Activated B cell treated with CpG ODN at 0.5 μM for 24 hours (primary cell): ENCODE measurements around the gene PRDM16. TPM values are rescaled to one million over a fixed set of nuclear protein-coding genes. Genes with fewer than 3 reads are reported as not detected.
"Not testable (repeated sequence)": the region's sequence is repeated elsewhere in the genome, so short reads cannot be mapped to it uniquely, and the experiment has no call there.

Experiments used
- ATAC-seq: fragments of 200-7000 bp; cut with Tn5 transposase; one replicate; pipeline ENCODE4 v1.10.0; 2021; ENCODE audit warnings: low read depth, mild to moderate bottlenecking, moderate library complexity
- CTCF ChIA-PET: fragments of 350-600 bp; sonication (Branson Sonifier 250); formaldehyde crosslinking; loops from one replicate; lab custom pipeline; 2021; ENCODE audit warnings: antibody characterized with exemption; lab: Charles Lee
- POLR2A ChIA-PET: fragments of 350-600 bp; sonication (Branson Sonifier 250); formaldehyde crosslinking; loops from one replicate; lab custom pipeline; 2021; ENCODE audit warnings: antibody characterized with exemption; lab: Charles Lee
- DNase-seq: peaks from one replicate; pipeline ENCODE4 v3.0.0; 2022
- H3K27ac Mint-ChIP-seq: one replicate; pipeline ENCODE4 v1.8.0; 2020; ENCODE audit warnings: mixed read lengths
- H3K27me3 Mint-ChIP-seq: one replicate; pipeline ENCODE4 v1.8.0; 2021; ENCODE audit warnings: mixed read lengths
- H3K36me3 Mint-ChIP-seq: one replicate; pipeline ENCODE4 v1.8.0; 2021; ENCODE audit warnings: low read depth, mixed read lengths
- H3K4me1 Mint-ChIP-seq: one replicate; pipeline ENCODE4 v1.8.0; 2021; ENCODE audit warnings: mixed read lengths
- H3K4me3 Mint-ChIP-seq: one replicate; pipeline ENCODE4 v1.8.0; 2020; ENCODE audit warnings: mild to moderate bottlenecking, mixed read lengths
- H3K9me3 Mint-ChIP-seq: one replicate; pipeline ENCODE4 v1.8.0; 2020; ENCODE audit warnings: mixed read lengths
- intact Hi-C: fragments of 100-400 bp; cut with micrococcal nuclease; formaldehyde crosslinking; loops from one replicate; pipeline ENCODE4 v1.15.1; 2024
- total RNA-seq: library from RNA; stranded (reverse); gene quantifications from 2 replicates; pipeline ENCODE4 v1.2.3, GENCODE V29; 2022
- TF ChIP-seq, protein P1 (sequence below): fragments of 200-600 bp; IDR thresholded peaks from one replicate; pipeline ENCODE4 v1.8.0; 2022; ENCODE audit warnings: antibody characterized with exemption, mild to moderate bottlenecking

The PRDM16 gene
- total RNA-seq, 1 donor from 2014 or later, result not detected

GRCh38 chr1:3236361-3236760 is 167.4 kb downstream of the PRDM16 start:
- Mint-ChIP-seq H3K36me3 (no peaks in the 10 kb centered on the region), H3K4me3 (no peak overlapping the region), H3K9me3 (no peaks in the 10 kb centered on the region), H3K27me3 (no peaks in the 10 kb centered on the region), H3K4me1 (no peaks in the 10 kb centered on the region), H3K27ac (no peak overlapping the region)
- TF ChIP-seq, protein P1, sequence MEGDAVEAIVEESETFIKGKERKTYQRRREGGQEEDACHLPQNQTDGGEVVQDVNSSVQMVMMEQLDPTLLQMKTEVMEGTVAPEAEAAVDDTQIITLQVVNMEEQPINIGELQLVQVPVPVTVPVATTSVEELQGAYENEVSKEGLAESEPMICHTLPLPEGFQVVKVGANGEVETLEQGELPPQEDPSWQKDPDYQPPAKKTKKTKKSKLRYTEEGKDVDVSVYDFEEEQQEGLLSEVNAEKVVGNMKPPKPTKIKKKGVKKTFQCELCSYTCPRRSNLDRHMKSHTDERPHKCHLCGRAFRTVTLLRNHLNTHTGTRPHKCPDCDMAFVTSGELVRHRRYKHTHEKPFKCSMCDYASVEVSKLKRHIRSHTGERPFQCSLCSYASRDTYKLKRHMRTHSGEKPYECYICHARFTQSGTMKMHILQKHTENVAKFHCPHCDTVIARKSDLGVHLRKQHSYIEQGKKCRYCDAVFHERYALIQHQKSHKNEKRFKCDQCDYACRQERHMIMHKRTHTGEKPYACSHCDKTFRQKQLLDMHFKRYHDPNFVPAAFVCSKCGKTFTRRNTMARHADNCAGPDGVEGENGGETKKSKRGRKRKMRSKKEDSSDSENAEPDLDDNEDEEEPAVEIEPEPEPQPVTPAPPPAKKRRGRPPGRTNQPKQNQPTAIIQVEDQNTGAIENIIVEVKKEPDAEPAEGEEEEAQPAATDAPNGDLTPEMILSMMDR, result no peak
- no peak for DNase-seq
- POLR2A ChIA-PET, result no interaction called here
- CTCF ChIA-PET, result no interaction called here
- intact Hi-C loops, result no loop called here
- no peak for ATAC-seq

GRCh38 chr1:3236955-3237354 is 168.0 kb downstream of the PRDM16 start:
- Mint-ChIP-seq H3K9me3 (no peaks in the 10 kb centered on the region), H3K4me1 (no peaks in the 10 kb centered on the region), H3K27ac (no peak overlapping the region), H3K27me3 (no peaks in the 10 kb centered on the region), H3K36me3 (no peaks in the 10 kb centered on the region), H3K4me3 (no peak overlapping the region)
- ChIA-PET CTCF (no interaction called here), POLR2A (no interaction called here)
- TF ChIP-seq, protein P1, result no peak
- intact Hi-C loops, result no loop called here
- ATAC-seq, result no peak
- DNase-seq, result no peak

- Mint-ChIP-seq H3K36me3 (no peaks in the 10 kb centered on the region), H3K4me3 (no peak overlapping the region), H3K9me3 (no peaks in the 10 kb centered on the region), H3K27me3 (no peaks in the 10 kb centered on the region), H3K4me1 (no peaks in the 10 kb centered on the region), H3K27ac (no peak overlapping the region)
- intact Hi-C loops, result no loop called here
- ChIA-PET POLR2A (no interaction called here), CTCF (no interaction called here)
- DNase-seq, result no peak
- ATAC-seq, result no peak
- TF ChIP-seq, protein P1, result no peak
Observed at GRCh38 chr1:3237570-3237969, 168.6 kb downstream of the PRDM16 start.

- intact Hi-C loops, result no loop called here
- ChIA-PET CTCF (no interaction called here), POLR2A (no interaction called here)
- Mint-ChIP-seq H3K27ac (no peak overlapping the region), H3K36me3 (no peaks in the 10 kb centered on the region), H3K27me3 (no peaks in the 10 kb centered on the region), H3K4me3 (no peak overlapping the region), H3K9me3 (no peaks in the 10 kb centered on the region), H3K4me1 (no peaks in the 10 kb centered on the region)
- DNase-seq (no peak), ATAC-seq (no peak)
- TF ChIP-seq, protein P1, result no peak
Observed at GRCh38 chr1:3237994-3238702, 169.1 kb downstream of the PRDM16 start.

DNA sequence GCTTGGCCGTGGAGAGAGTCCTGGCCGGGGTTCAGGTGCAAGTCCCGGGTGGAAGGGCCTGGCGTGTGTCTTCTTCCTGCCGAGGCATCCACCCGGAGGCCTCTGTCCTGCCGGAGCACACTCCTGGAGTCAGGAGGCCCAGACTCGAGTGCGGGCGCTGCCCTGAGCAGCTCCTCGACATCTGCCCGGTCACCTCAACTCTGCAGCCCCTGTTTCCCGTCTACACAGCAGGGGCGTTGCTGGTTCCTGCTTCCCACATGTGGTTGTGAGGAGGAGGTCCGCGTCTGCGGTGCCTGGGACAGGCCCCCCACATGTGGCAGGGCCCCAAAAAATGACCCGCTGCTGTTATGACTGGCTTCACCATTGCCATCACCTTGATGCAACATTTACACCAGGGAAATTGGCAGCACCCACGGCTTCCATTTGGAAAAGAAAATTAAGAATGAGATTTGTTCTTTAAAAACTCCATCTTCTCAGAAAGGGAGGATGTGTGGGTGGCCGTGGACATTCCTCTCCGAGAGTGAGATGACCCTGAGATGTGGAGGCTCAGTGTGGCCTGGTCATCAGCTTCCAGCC is 169.8 kb downstream of the PRDM16 start:
- intact Hi-C loops, result no loop called here
- Mint-ChIP-seq H3K27me3 (no peaks in the 10 kb centered on the region), H3K36me3 (no peaks in the 10 kb centered on the region), H3K9me3 (no peaks in the 10 kb centered on the region), H3K4me3 (no peak overlapping the region), H3K27ac (no peak overlapping the region), H3K4me1 (no peaks in the 10 kb centered on the region)
- TF ChIP-seq, protein P1, result no peak
- ATAC-seq, result no peak
- no peak for DNase-seq
- POLR2A ChIA-PET, result no interaction called here
- CTCF ChIA-PET, result no interaction called here

GRCh38 chr1:3239991-3240390 is 171.0 kb downstream of the PRDM16 start:
- H3K27me3 Mint-ChIP-seq, POLR2A ChIA-PET, DNase-seq, H3K4me1 Mint-ChIP-seq, H3K27ac Mint-ChIP-seq, ATAC-seq, H3K4me3 Mint-ChIP-seq, H3K9me3 Mint-ChIP-seq, intact Hi-C loops, H3K36me3 Mint-ChIP-seq, CTCF ChIA-PET: not testable (repeated sequence)
